NK-92 treated with Interleukin-12 subunit alpha and Interleukin-12 subunit beta, amount 100 ng/mL, for 24 hours (cell line): ENCODE results near the gene CFAP47.
"Not testable (repeated sequence)": the region's sequence is repeated elsewhere in the genome, so short reads cannot be mapped to it uniquely, and the experiment has no call there.

Experiments used
- DNase-seq: peaks from one replicate; lab custom pipeline; 2025; lab: John Stamatoyannopoulos, UW

CFAP47 gene

GRCh38 chrX:36234840-36235528, 315.4 kb downstream of the CFAP47 start:
- DNase-seq: not testable (repeated sequence)

- DNase-seq: no peak
These were observed 321.9 kb downstream of the CFAP47 start for GRCh38 chrX:36241397-36241796.

DNA sequence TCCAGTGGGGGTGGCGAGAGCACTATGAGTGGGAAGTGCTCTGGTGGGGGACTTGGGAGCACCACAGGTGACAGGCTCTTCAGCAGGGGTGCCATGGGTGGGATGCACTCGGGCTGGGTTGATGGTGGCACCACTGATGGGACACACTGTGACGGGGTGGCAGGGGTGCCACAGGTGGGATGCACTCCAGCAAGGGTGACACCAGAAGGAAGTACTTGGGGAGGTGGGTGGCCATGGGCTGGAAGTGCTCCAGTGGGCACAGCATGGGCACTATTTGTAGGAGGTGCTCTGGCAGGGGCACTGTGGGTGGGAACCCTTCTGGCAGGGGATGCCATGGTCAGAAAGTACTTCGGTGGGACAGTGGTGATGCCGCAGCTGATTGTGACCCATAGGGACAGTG, 346.6 kb downstream of the CFAP47 start:
- no peak for DNase-seq

GRCh38 chrX:36310136-36310535, 390.6 kb downstream of the CFAP47 start:
- DNase-seq: no peak

GRCh38 chrX:36314303-36314702, 394.8 kb downstream of the CFAP47 start:
- DNase-seq: no peak

- DNase-seq: no peak
These were observed 415.0 kb downstream of the CFAP47 start for GRCh38 chrX:36334572-36334971.

GRCh38 chrX:36336751-36337150, 417.2 kb downstream of the CFAP47 start:
- no peak for DNase-seq

DNA sequence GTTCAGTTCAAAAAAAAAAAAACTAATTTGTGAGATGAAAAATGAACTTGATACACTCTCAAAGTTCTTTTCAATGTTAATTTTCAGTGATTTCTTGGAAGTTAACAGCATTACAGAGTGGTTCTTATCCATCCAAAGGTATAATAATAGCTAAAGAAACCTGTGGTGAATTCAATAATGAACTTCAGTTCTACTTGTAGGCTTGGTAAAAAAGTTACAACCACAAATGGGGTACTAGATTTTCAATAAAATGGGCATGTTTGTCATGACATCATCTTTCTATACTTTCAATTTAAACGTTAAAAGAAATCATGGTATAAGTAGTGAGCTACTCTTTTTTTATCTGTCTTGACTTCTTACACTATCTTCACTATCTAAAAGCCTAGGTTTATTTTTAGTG, 424.8 kb downstream of the CFAP47 start:
- no peak for DNase-seq

DNA sequence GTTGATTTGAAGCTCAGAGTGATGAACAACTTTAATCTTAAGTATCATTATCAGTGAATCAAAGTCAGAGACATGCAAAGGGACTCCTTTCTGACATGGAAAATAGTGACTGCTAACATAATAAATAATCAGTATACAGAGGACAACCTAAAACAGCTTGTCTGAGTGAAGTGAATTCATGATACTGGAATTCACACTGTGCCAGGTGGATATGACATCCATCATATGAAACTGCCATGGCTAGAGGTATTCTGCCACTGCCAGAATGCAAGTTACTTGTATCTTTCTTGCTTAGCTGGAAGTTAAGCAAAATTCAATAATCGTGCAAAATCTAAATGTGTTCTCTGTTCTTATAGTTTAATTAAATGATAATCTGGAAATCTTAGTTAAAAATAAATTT, 429.0 kb downstream of the CFAP47 start:
- DNase-seq: no peak

GRCh38 chrX:36357855-36358254, 438.3 kb downstream of the CFAP47 start:
- DNase-seq: no peak

DNA sequence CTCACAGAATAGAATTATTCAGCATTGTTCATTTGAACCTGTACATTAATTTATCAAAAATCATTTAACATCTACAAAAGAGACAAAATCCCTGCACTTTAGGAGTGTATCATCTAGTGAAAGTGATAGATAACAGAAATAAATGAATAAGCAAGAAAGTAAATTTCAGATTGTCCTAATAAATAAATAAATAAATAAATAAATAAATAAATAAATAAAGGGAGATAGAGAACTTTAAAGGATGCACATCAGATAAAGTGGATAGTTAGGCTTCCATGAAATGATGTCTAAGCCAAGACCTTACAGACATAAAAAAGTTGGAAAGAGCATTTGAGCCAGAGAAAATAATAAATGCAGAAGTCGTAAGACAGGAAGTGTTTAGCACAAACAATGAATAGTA, 444.7 kb downstream of the CFAP47 start:
- DNase-seq: no peak

- no peak for DNase-seq
These were observed 464.0 kb downstream of the CFAP47 start for GRCh38 chrX:36383495-36383894.

- DNase-seq: no peak
These were observed 469.4 kb downstream of the CFAP47 start for GRCh38 chrX:36388901-36389300.

GRCh38 chrX:36401774-36402173, 482.2 kb downstream of the CFAP47 start:
- no peak for DNase-seq

DNA sequence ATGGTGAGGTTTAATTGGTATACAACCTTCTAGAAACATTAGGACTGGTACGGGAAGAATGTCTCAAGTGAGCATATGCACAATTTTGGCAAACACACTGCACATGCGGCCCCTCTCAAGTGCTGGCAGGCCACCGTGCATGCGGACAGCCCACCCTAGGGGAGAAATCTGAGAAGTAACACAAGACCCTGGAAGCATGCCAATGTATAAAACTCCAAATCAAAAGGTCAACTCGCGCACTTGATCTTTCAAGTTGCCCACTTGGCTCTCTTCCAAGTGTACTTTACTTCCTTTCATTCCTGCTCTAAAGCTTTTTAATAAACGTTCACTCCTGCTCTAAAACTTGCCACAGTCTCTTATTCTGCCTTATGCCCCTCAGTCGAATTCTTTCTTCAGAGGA, 488.3 kb downstream of the CFAP47 start:
- no peak for DNase-seq

DNA sequence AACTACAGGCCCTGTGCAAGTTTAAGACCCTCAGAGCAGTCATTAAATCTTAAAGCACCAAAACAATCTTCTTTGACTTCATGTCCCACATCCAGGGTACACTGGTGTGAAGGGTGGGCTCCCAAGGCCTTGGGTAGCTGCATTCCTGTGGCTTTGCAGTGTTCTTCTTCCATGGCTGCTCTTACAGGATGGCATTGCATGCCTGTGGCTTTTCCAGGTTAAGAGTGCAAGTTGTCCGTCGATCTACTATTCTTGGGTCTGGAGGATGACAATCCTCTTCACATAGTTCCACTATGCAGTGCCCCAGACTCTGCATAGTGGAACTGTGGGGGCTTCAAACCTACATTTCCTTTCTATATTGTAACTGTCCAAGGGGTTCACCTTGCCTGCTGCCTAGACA, 494.5 kb downstream of the CFAP47 start:
- DNase-seq: no peak

DNA sequence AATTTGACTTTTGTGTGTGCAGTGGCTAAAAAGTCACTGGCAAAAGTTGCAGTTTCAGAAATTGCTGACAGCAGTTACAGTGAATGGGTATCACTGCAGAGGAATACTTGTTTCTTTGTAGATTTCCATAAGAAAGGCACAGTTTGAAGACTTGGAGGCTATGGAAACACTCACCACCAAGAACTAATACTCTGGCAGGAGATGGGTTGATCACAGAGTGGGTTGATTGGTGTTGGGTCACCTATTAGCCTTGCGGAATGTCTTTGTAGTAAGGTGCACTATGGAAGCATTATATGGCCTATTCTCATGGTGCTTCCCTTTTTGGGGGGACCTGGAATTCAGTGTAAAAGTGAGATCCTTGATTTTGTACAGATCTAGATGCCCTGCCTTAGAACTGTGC, 502.8 kb downstream of the CFAP47 start:
- no peak for DNase-seq

DNA sequence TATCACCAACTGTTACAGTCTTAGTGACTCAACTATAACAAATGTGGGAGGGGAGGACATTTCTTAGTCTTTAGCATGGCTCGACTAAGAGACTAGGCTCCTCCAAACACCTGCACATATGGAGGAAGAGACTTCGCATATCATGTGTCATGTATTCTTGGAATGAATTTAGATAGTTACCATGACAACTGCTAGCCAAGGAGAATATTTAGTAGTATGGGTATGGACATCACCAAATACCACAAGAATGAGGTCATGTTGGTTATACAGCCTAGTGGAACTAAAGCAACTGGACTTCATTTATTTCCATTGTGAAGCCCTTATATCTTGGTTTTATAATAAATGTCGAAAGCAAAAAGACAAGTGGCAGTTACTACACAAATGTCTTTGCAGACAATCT, 512.3 kb downstream of the CFAP47 start:
- DNase-seq: no peak

DNA sequence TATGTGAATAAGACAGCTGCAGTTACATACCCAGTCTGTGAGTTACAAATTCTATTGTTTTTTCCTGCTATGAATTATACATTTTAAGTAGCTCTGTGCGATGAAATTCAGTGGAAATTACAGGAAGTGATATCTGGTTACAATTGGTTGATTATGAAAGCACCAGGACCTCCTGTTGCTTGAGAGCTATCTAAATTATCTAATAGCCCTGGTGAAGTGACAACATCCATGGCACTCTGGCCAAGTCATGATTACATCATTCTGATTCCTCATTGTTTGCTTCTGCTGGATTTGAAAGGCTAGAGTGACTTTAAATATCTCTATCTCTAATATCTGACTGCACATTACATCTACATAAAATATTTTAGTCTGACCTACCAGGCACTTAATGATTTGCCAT, 515.0 kb downstream of the CFAP47 start:
- no peak for DNase-seq
